ENCODE results near the gene KCNC1.

The KCNC1 gene

DNA sequence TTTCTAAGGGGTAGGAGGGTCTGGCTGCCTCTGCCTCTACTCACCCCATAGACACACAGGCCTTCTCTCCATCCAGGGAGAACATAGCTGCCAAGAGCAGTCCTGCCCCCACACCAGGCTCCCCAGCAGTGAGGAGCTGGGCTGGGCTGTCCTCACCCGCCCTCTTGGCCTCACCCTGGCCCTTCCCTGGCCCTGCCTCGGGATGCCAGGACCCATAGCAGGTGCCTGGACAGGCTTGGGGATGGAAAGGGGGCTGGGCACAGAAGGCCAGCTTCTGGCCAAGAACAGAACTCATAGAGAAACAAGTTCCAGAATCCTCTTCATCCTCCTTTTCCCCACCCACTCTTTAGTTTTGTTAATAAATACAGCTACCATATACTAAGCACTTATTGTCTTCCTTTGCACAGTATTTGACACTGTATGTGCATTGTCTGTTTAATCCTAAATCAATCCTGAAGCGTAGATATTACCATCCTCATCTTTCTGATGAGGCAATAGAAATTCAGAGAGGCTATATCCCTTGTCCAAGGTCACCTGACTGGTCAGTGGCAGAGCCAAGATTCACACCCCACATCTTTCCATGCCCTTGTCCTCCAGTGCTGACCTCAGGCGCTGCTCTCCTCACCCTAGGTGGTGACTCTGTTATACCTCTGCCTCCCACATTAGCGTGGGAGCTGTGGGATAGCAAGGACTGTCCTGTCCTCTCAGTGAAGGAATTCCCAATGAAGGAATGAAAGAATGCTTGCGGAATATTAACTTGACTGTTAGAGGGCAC, 37.2 kb upstream of the KCNC1 start:
- Histone ChIP-seq H3K27ac (ENCODE audit: low read depth, low read length) (no peak overlapping the region), H3K9me3 (ENCODE audit: control insufficient read depth, insufficient read depth, low read depth, low read length) (no peaks in the 10 kb centered on the region), H3K4me1 (ENCODE audit: control insufficient read depth, insufficient read depth, low read length) (no peaks in the 10 kb centered on the region; the same call in none of the 2 replicates), H3K36me3 (ENCODE audit: control insufficient read depth, insufficient read depth, low read length) (no peaks in the 10 kb centered on the region), H3K9ac (ENCODE audit: low read length) (no peak overlapping the region), H3K27me3 (ENCODE audit: control insufficient read depth, insufficient read depth, low read length) (peaks cover 81% of the 10 kb centered on the region), H3K4me3 (ENCODE audit: low read depth, low read length) (no peak overlapping the region)

DNA sequence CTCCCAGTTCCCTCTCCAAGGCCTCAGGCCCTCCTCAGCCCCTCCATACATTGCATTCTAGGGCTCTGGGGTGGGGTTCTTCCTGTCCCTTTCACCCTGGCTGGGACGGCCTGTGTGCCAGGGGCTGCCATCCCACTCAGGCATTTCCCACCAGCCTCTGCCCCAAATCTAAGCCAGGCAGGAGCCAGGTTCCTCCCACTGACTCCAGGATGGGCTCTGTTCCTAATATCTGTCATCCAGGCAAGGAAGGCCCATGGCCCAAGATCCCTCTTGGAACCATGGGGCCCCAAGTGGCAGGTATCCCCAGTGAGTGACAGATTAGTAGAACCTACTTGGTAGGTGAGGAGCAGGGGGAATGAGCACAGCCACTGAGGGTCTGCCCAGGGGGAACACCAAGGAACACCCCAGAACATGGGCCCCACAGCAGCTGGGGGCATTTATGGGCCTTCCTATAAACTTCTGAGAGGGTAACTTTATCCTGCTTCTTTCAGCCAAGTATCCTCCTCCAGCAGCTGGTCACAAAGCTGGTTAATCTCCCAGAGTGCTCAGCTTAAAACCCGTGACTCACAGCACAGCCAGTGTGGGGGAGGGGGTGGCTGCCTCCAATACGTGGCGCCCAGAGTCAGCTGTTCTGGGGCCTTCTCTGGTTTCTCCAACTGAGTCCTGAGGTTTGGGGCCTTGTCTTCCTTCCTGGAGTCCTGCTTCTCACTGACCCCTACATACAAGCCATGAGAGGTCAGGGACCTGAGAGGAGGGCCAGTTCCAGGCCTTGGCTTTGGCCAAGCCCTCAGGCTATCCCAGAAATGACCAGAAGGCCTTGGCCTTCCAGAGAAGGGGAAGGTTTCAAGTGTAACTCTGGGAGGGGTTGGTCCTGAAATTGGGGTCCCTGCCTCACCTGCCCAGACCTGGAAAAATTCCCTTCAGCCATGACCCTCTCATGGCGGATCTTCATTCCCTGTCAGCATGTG, 35.1 kb upstream of the KCNC1 start:
- Histone ChIP-seq H3K4me1 (ENCODE audit: control insufficient read depth, insufficient read depth, low read length) (no peaks in the 10 kb centered on the region; the same call in none of the 2 replicates), H3K27ac (ENCODE audit: low read depth, low read length) (no peak overlapping the region), H3K9me3 (ENCODE audit: control insufficient read depth, insufficient read depth, low read depth, low read length) (peaks cover 13% of the 10 kb centered on the region), H3K9ac (ENCODE audit: low read length) (no peak overlapping the region), H3K27me3 (ENCODE audit: control insufficient read depth, insufficient read depth, low read length) (peaks cover 67% of the 10 kb centered on the region), H3K36me3 (ENCODE audit: control insufficient read depth, insufficient read depth, low read length) (no peaks in the 10 kb centered on the region), H3K4me3 (ENCODE audit: low read depth, low read length) (no peak overlapping the region)

DNA sequence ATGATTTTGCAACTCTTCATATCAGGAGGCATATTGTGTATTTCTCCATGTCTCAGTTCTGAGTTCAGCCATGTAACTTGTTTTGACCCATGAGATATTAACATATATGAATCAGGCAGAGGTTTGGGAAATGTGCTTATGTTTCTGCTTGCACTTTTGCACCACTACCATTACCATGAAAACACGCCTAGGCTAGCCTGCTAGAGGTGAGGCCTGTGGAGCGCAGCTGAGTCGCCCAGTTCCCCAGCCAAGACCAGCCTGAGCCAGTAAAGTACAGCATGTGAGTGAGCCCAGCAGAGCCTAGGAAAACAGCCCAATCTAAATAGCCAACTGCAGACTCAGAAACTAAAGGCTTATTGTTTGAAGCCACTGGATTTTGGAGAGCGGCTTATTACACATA, 33.6 kb upstream of the KCNC1 start:
- no peak overlapping the region for H3K4me3 ChIP-seq (ENCODE audit: low read depth, low read length)
- H3K36me3 ChIP-seq (ENCODE audit: control insufficient read depth, insufficient read depth, low read length) = no peaks in the 10 kb centered on the region
- H3K9ac ChIP-seq (ENCODE audit: low read length) = no peak overlapping the region
- H3K9me3 ChIP-seq (ENCODE audit: control insufficient read depth, insufficient read depth, low read depth, low read length) = peaks cover 13% of the 10 kb centered on the region
- peaks cover 67% of the 10 kb centered on the region for H3K27me3 ChIP-seq (ENCODE audit: control insufficient read depth, insufficient read depth, low read length)
- no peaks in the 10 kb centered on the region; the same call in 1 of the 2 replicates for H3K4me1 ChIP-seq (ENCODE audit: control insufficient read depth, insufficient read depth, low read length)
- H3K27ac ChIP-seq (ENCODE audit: low read depth, low read length) = no peak overlapping the region

DNA sequence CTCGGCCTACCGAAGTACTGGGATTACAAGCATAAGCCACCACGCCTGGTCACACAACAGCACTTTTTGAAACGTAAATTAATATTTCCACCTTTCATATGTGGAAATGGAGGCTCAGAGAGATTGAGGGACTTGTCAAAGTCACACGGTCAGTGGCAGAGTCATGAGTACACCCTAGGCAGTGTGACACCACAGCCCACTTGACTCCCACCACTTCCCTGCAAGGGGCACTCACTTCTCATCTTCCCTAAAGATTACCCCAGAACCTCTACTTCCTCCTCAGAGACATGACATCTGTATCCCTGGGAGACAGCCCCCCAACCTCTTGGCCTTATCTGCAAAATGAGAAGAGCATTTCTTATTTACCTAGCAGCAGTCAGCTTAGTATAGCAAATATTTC, 31.7 kb upstream of the KCNC1 start:
- Histone ChIP-seq H3K9ac (ENCODE audit: low read length) (no peak overlapping the region), H3K36me3 (ENCODE audit: control insufficient read depth, insufficient read depth, low read length) (no peaks in the 10 kb centered on the region), H3K27ac (ENCODE audit: low read depth, low read length) (no peak overlapping the region), H3K9me3 (ENCODE audit: control insufficient read depth, insufficient read depth, low read depth, low read length) (peaks cover 13% of the 10 kb centered on the region), H3K27me3 (ENCODE audit: control insufficient read depth, insufficient read depth, low read length) (peaks cover 66% of the 10 kb centered on the region), H3K4me3 (ENCODE audit: low read depth, low read length) (no peak overlapping the region), H3K4me1 (ENCODE audit: control insufficient read depth, insufficient read depth, low read length) (no peaks in the 10 kb centered on the region; the same call in 1 of the 2 replicates)

DNA sequence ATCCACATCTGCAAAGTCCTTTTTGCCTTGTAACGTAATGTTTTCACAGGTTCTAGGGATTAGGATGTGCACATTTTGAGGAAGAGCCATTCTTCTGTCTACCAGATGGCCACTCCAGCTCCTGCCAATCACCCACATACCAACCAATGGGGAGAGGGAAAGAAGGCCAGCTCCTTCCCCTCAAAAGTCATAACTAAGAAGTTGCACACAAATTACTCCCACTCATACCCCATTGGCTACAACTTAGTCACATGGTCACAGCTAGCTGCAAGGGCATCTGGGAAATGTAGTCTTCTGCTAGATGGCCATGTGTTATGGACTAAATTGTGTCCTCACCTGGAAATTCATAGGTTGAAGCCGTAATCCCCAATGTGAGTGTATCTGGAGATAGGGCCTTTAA, 30.6 kb upstream of the KCNC1 start:
- no peak overlapping the region for H3K27ac ChIP-seq (ENCODE audit: low read depth, low read length)
- no peak overlapping the region for H3K4me3 ChIP-seq (ENCODE audit: low read depth, low read length)
- H3K27me3 ChIP-seq (ENCODE audit: control insufficient read depth, insufficient read depth, low read length) = peaks cover 66% of the 10 kb centered on the region
- no peaks in the 10 kb centered on the region for H3K36me3 ChIP-seq (ENCODE audit: control insufficient read depth, insufficient read depth, low read length)
- no peaks in the 10 kb centered on the region; the same call in 1 of the 2 replicates for H3K4me1 ChIP-seq (ENCODE audit: control insufficient read depth, insufficient read depth, low read length)
- no peak overlapping the region for H3K9ac ChIP-seq (ENCODE audit: low read length)
- H3K9me3 ChIP-seq (ENCODE audit: control insufficient read depth, insufficient read depth, low read depth, low read length) = peaks cover 13% of the 10 kb centered on the region

DNA sequence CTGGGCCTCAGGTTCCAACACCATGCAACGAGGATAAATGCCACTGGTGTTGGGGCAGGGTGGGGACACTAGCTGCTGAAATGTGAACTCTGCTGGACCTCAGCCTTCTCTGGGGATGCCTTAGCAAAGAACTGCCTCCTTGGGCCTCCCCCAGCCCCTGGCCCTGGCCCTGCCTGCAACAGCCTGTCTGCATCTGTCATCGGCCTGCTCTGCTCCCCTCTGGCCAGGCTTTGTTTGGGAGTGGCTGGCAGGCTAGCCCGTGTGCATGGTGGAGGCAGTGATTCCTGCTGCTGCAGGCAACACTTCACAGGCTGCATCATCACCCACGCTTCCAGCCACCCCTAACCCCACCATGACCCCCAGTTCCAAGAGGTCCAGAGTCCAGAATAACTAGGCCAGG, 26.8 kb upstream of the KCNC1 start:
- Histone ChIP-seq H3K9me3 (ENCODE audit: control insufficient read depth, insufficient read depth, low read depth, low read length) (peaks cover 11% of the 10 kb centered on the region), H3K27me3 (ENCODE audit: control insufficient read depth, insufficient read depth, low read length) (peaks cover 90% of the 10 kb centered on the region)

DNA sequence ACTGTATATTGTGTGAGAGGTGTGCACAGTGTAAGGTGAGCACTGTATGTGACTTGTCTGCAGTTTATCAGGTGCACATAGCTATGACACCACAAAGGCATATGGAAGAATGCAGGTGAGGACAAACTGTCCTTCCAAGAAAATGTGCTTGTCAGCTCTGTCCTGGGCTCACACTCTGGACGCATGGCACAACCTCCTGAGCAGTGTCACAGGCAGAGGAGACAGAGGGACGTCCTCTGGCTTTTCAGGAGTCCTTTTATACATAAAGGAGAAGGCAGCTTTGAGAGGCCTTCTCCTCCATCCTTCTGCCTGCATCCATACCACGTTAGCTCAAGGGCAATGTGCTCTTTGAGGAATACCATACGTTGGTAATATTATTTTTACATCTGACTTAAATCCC, 22.7 kb upstream of the KCNC1 start:
- Histone ChIP-seq H3K9ac (ENCODE audit: low read length) (no peak overlapping the region), H3K27me3 (ENCODE audit: control insufficient read depth, insufficient read depth, low read length) (peaks cover 100% of the 10 kb centered on the region)

More for the DNA sequence above, 26.8 kb upstream of the KCNC1 start:
- Histone ChIP-seq H3K4me3 (ENCODE audit: low read depth, low read length) (no peak overlapping the region), H3K4me1 (ENCODE audit: control insufficient read depth, insufficient read depth, low read length) (no peaks in the 10 kb centered on the region), H3K9ac (ENCODE audit: low read length) (no peak overlapping the region), H3K36me3 (ENCODE audit: control insufficient read depth, insufficient read depth, low read length) (no peaks in the 10 kb centered on the region), H3K27ac (ENCODE audit: low read depth, low read length) (no peak overlapping the region)

DNA sequence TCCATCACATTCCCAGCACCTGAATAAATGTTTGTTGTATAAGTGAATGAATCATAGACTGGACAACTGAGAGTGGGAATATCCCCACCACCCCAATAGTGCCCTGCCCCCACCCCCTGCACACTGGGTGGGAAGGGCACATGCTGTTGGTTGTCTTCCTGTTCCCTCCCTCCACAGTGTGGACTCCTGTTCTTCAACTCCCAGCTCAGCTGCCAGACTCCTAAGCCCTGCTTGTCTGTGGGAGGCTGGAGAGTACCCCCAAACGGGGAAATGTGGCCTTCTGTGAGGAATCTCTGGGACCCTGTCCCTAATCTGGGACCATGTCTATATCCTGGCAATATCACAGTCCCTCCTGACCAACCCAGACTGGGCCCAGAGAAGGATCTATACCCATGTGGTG, 20.7 kb upstream of the KCNC1 start:
- Histone ChIP-seq H3K4me1 (ENCODE audit: control insufficient read depth, insufficient read depth, low read length) (peaks cover 4% of the 10 kb centered on the region), H3K4me3 (ENCODE audit: low read depth, low read length) (no peak overlapping the region), H3K9ac (ENCODE audit: low read length) (no peak overlapping the region), H3K9me3 (ENCODE audit: control insufficient read depth, insufficient read depth, low read depth, low read length) (no peaks in the 10 kb centered on the region), H3K36me3 (ENCODE audit: control insufficient read depth, insufficient read depth, low read length) (no peaks in the 10 kb centered on the region), H3K27ac (ENCODE audit: low read depth, low read length) (no peak overlapping the region), H3K27me3 (ENCODE audit: control insufficient read depth, insufficient read depth, low read length) (peaks cover 100% of the 10 kb centered on the region)

More for the DNA sequence above, 22.7 kb upstream of the KCNC1 start:
- no peaks in the 10 kb centered on the region for H3K9me3 ChIP-seq (ENCODE audit: control insufficient read depth, insufficient read depth, low read depth, low read length)
- no peaks in the 10 kb centered on the region for H3K36me3 ChIP-seq (ENCODE audit: control insufficient read depth, insufficient read depth, low read length)
- H3K4me3 ChIP-seq (ENCODE audit: low read depth, low read length) = no peak overlapping the region
- no peak overlapping the region for H3K27ac ChIP-seq (ENCODE audit: low read depth, low read length)
- no peaks in the 10 kb centered on the region for H3K4me1 ChIP-seq (ENCODE audit: control insufficient read depth, insufficient read depth, low read length)

DNA sequence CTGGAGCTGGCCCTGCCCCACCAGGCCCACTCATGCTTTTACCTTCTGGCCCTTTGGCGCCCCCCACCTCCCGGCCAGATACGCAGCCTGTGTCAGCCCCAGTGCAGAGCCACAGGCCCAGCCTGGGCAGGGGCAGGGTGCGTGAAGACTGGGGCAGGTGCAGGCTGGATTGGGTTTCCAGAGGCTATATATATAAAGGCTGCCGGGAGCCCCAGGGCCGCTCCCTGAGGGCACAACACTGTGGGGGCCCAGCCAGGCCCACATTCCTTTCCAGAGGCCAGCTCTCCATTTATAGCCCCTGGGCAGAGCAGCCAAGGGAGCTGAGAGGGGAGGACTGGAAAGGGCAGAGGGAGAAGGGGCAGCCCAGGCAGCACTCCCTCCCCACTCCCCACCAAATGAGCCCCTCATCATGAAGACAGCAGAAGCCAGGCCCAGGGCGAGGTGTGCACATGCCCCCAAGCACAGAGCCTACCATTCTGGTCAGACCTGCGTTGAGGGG, 20.2 kb upstream of the KCNC1 start:
- Histone ChIP-seq H3K4me1 (ENCODE audit: control insufficient read depth, insufficient read depth, low read length) (peaks cover 6% of the 10 kb centered on the region), H3K4me3 (ENCODE audit: low read depth, low read length) (no peak overlapping the region), H3K9ac (ENCODE audit: low read length) (no peak overlapping the region), H3K27ac (ENCODE audit: low read depth, low read length) (no peak overlapping the region), H3K27me3 (ENCODE audit: control insufficient read depth, insufficient read depth, low read length) (peaks cover 100% of the 10 kb centered on the region), H3K36me3 (ENCODE audit: control insufficient read depth, insufficient read depth, low read length) (no peaks in the 10 kb centered on the region), H3K9me3 (ENCODE audit: control insufficient read depth, insufficient read depth, low read depth, low read length) (no peaks in the 10 kb centered on the region)

DNA sequence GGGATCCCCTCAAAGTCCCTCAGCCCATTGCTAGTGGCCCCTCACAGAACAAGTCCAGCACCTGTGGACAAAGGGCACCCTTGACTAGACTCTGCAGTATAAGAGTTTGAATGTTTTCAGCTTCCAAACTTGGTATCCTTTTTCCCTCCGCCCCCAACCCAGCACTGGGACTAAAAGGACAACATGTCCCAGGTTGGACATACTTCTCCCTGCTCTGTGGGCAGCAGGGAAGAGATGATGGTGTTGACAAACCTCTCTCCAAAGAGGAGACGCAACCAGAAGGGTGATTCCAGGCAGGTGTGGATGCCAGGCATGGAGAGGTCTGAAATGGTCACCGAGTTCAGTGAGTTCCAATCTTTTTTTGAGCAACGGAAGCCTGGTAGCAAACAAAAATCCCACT, 19.7 kb upstream of the KCNC1 start:
- no peak overlapping the region for H3K4me3 ChIP-seq (ENCODE audit: low read depth, low read length)
- H3K36me3 ChIP-seq (ENCODE audit: control insufficient read depth, insufficient read depth, low read length) = no peaks in the 10 kb centered on the region
- H3K9me3 ChIP-seq (ENCODE audit: control insufficient read depth, insufficient read depth, low read depth, low read length) = no peaks in the 10 kb centered on the region
- H3K9ac ChIP-seq (ENCODE audit: low read length) = no peak overlapping the region
- no peak overlapping the region for H3K27ac ChIP-seq (ENCODE audit: low read depth, low read length)
- peaks cover 9% of the 10 kb centered on the region for H3K4me1 ChIP-seq (ENCODE audit: control insufficient read depth, insufficient read depth, low read length)
- peaks cover 100% of the 10 kb centered on the region for H3K27me3 ChIP-seq (ENCODE audit: control insufficient read depth, insufficient read depth, low read length)

DNA sequence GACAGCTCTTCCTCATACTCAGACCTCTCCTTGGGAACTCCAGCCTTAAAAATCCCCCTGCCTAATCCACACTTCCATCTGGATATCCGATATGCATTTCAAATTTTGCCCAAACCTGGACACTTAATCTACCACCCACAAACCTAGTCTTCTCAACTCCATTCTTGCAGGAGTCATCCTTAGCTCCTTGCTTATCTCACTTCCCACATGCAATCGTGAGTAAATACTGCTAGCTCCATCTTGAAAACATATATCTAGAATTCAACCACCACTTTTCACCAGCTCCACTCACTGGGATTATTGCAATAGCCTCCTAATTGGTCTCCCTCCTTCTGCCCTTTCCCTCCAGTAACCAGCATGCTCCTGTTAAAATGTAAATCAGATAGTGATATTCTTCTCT, 17.8 kb upstream of the KCNC1 start:
- Histone ChIP-seq H3K36me3 (ENCODE audit: control insufficient read depth, insufficient read depth, low read length) (no peaks in the 10 kb centered on the region), H3K27ac (ENCODE audit: low read depth, low read length) (no peak overlapping the region), H3K9me3 (ENCODE audit: control insufficient read depth, insufficient read depth, low read depth, low read length) (no peaks in the 10 kb centered on the region), H3K4me3 (ENCODE audit: low read depth, low read length) (no peak overlapping the region), H3K9ac (ENCODE audit: low read length) (no peak overlapping the region), H3K4me1 (ENCODE audit: control insufficient read depth, insufficient read depth, low read length) (peaks cover 27% of the 10 kb centered on the region), H3K27me3 (ENCODE audit: control insufficient read depth, insufficient read depth, low read length) (peaks cover 100% of the 10 kb centered on the region)
